Measurements from ENCODE around the gene MYT1.

Gene MYT1

DNA sequence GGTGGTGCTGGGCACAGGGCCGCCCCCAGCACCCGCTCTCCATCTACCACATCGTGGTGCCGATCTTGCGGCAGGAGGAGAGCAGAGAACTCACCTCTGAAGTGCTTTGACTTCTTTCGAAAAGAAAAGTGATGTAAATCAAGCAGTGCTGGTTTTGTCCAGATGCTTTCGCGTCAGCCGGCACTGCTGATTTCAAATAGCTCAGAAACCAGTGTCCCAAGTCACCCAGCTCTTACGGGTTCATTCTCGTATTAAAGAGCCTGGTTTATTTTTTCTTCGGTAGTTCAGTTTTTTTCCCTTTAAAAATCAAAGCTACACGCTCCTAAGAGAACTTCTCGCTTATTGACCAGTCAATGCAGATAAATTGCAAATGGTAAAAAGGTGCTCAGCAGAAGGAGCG, 32.1 kb downstream of the MYT1 start:
- no peaks in the 10 kb centered on the region for H3K36me3 ChIP-seq (ENCODE audit: insufficient read depth, low read length)
- H3K9ac ChIP-seq (ENCODE audit: low read depth, low read length): no peak overlapping the region
- H3K9me3 ChIP-seq (ENCODE audit: control insufficient read depth, insufficient read depth, low read length): no peaks in the 10 kb centered on the region
- H3K4me1 ChIP-seq (ENCODE audit: insufficient read depth, low read length): 0 out of 2 replicates have a peak, but pooled peaks cover 5% of the 10 kb centered on the region

DNA sequence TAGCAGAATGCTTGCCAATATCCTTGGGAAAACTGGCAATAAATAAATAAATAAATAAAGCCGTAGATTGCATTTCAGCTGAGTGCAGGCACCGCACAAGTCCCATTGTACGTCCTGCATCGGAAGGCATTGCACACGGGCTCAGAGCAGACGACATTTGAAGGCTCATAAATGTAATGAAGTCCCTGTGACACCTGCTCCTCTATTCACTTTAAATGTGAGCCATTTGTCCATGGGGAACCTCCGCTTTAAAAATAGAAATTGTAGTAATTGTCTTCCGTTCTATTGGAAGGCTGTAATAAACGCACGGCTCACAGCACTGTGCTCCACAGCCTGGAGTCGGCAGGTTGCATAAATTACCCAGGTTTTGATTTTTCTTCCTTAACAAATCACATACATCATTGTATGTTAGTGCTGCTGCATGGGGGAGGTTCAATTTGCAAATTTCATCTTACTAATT, 32.6 kb downstream of the MYT1 start:
- Histone ChIP-seq H3K9ac (ENCODE audit: low read depth, low read length) (no peak overlapping the region), H3K36me3 (ENCODE audit: insufficient read depth, low read length) (no peaks in the 10 kb centered on the region), H3K4me1 (ENCODE audit: insufficient read depth, low read length) (0 out of 2 replicates have a peak, but pooled peaks cover 3% of the 10 kb centered on the region), H3K9me3 (ENCODE audit: control insufficient read depth, insufficient read depth, low read length) (no peaks in the 10 kb centered on the region)

DNA sequence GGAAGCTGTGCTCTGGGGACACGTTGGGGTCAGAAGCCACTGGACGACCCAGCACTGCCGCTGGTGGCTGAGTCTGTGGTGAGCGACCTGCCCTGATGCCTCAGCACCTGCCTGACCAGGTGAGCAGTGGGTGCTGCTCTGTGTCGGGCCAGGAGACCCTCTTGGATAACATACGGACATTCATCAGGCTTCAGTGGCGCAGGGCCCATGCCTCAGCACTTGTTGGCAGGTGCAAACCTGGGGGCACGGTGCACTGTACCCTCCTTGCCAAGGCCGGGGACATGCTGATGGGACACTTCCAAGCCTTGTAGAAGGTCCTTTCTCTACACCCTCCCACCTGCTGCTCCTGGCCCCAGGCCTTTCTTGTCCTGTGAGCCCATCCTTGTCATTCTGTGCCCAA, 34.1 kb downstream of the MYT1 start:
- H3K9ac ChIP-seq (ENCODE audit: low read depth, low read length): no peak overlapping the region
- H3K9me3 ChIP-seq (ENCODE audit: control insufficient read depth, insufficient read depth, low read length): no peaks in the 10 kb centered on the region
- H3K36me3 ChIP-seq (ENCODE audit: insufficient read depth, low read length): no peaks in the 10 kb centered on the region
- 0 out of 2 replicates have a peak, but pooled peaks cover 6% of the 10 kb centered on the region for H3K4me1 ChIP-seq (ENCODE audit: insufficient read depth, low read length)

DNA sequence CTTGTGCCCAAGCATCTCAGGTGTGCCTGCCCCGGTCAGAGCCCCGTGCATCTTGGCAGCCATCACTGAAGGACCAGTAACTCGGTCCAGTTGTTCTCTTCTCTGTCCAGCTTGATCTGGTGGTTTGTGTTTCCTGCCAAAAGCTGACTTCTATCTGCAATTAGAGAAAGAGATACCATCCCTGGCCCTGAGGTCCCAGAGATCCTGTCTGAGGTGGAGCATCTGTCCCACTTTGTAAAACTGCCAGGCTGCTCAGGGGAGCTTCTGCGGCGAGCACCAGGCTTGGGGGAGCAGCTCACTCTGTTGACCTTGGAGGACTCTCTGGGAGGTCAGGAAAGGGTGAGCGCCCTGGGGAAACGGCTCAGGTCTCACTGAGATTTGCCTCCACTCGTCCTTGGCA, 35.1 kb downstream of the MYT1 start:
- H3K36me3 ChIP-seq (ENCODE audit: insufficient read depth, low read length): no peaks in the 10 kb centered on the region

DNA sequence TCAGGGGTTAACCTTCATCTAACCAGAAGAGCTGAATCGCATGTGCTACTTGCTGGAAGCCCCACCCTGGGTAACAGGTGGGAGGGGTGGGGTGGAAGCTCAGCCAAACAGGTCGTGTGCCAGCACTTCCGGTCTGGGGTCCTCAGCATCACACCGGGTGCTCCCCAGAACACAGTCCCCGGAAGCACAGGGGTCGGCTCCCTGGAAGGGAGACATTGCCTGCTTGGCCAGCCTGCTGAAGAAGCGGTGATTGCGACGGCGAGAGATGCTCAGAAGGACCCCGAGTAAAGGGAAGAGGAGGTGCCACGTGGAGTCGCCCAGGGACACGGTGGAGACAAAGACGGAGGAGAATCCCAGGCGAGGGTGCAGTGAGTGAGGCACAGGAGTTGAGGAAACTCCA, 36.5 kb downstream of the MYT1 start:
- Histone ChIP-seq H3K4me1 (ENCODE audit: insufficient read depth, low read length) (0 out of 2 replicates have a peak, but pooled peaks cover 3% of the 10 kb centered on the region), H3K9ac (ENCODE audit: low read depth, low read length) (no peak overlapping the region), H3K36me3 (ENCODE audit: insufficient read depth, low read length) (no peaks in the 10 kb centered on the region), H3K9me3 (ENCODE audit: control insufficient read depth, insufficient read depth, low read length) (no peaks in the 10 kb centered on the region)

More for the DNA sequence above, 35.1 kb downstream of the MYT1 start:
- Histone ChIP-seq H3K9me3 (ENCODE audit: control insufficient read depth, insufficient read depth, low read length) (no peaks in the 10 kb centered on the region), H3K4me1 (ENCODE audit: insufficient read depth, low read length) (0 out of 2 replicates have a peak, but pooled peaks cover 3% of the 10 kb centered on the region), H3K9ac (ENCODE audit: low read depth, low read length) (no peak overlapping the region)

DNA sequence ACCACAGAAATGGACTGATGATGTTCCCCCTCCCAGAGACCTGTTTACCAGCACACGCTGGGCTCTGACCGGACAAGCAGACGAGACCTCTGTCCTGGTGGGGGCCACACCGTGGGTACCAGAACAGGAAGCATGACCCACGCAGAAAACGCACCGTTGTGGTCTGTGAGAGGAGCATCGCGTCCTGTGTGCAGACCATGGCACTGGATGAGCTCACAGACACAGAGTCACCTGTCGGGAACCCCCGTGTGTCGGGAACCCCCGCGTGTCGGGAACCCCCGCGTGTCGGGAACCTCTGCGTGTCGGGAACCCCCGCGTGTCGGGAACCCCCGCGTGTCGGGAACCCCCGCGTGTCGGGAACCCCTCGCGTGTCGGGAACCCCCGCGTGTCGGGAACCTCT, 37.4 kb downstream of the MYT1 start:
- Histone ChIP-seq H3K9me3 (ENCODE audit: control insufficient read depth, insufficient read depth, low read length) (no peaks in the 10 kb centered on the region), H3K4me1 (ENCODE audit: insufficient read depth, low read length) (0 out of 2 replicates have a peak, but pooled peaks cover 3% of the 10 kb centered on the region), H3K36me3 (ENCODE audit: insufficient read depth, low read length) (no peaks in the 10 kb centered on the region), H3K9ac (ENCODE audit: low read depth, low read length) (no peak overlapping the region)

DNA sequence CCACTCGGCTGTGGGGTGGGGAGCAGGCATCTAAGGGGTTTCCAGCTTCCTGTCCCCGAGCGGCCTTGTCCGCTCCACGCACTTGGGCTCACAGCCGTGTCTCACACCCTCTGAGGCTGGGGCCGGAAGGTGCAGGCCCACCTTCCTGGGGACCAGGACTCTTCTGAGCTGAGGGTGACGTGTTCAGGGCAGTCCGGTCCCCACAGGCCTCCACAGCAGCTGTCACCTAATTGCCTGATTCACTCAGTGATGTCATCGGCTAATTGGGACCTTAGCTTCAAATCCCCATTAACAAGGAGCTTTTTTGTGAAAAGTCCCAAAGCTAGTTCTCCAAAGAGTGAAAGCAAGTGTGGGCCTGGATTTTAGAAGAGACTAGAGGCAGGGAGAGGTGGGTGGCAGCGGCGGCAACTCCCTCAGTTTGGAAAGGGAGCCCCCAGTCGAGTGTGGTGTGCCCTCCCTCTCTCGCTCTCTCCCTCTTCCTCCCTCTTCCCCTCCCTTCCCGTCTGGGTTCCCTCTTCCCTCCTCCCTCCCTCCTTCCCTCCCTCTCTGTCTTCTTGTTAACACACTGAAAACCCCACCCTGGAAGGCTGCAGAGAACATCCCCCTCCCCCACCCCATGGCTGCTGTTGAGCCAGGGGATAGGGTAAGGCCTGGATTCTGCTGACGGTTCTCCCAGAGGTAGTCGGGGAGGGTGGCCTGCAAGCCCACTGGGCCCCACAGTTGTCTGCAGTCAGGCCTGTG, 39.0 kb downstream of the MYT1 start:
- 0 out of 2 replicates have a peak, but pooled peaks cover 3% of the 10 kb centered on the region for H3K4me1 ChIP-seq (ENCODE audit: insufficient read depth, low read length)
- no peak overlapping the region for H3K9ac ChIP-seq (ENCODE audit: low read depth, low read length)
- H3K36me3 ChIP-seq (ENCODE audit: insufficient read depth, low read length): no peaks in the 10 kb centered on the region
- H3K9me3 ChIP-seq (ENCODE audit: control insufficient read depth, insufficient read depth, low read length): no peaks in the 10 kb centered on the region

DNA sequence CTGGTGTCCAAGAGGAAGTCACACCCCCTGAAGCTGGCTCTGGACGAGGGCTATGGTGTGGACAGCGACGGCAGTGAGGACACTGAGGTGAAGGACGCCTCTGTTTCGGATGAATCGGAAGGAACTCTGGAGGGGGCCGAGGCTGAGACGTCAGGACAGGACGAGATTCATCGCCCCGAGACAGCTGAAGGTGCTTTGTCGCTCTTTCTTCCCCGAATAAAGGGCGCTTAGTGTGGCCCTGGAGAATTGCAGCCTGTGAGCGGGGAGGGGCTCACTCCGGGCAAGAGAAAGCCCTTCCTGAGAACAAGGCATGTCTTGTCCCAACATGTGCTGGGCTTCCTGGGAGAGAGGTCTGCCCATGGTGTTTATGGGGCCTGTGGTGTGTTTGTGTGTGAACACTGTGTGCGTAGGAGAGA, 41.4 kb downstream of the MYT1 start:
- Histone ChIP-seq H3K4me1 (ENCODE audit: insufficient read depth, low read length) (0 out of 2 replicates have a peak, but pooled peaks cover 3% of the 10 kb centered on the region), H3K36me3 (ENCODE audit: insufficient read depth, low read length) (no peaks in the 10 kb centered on the region), H3K9me3 (ENCODE audit: control insufficient read depth, insufficient read depth, low read length) (no peaks in the 10 kb centered on the region), H3K9ac (ENCODE audit: low read depth, low read length) (no peak overlapping the region)

DNA sequence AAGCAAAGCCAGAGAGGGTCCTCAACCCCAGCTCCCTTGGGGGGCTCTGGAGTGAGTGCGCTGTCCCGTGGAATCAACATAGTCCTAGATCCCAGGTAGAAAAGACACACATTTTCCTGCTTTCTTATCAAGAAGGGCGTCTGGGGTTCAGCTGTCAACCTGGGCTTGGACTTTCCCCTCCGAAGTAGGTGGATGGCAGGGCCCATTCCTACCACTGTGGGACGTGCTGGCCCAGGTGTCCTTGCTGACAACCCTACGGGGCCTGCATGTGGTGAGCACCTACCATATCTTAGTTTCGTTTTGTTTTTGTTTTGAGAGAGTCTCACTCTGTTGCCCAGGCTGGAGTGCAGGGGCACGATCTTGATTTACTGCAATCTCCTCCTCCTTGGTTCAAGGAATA, 42.4 kb downstream of the MYT1 start:
- Histone ChIP-seq H3K4me1 (ENCODE audit: insufficient read depth, low read length) (0 out of 2 replicates have a peak, but pooled peaks cover 3% of the 10 kb centered on the region), H3K9me3 (ENCODE audit: control insufficient read depth, insufficient read depth, low read length) (no peaks in the 10 kb centered on the region), H3K9ac (ENCODE audit: low read depth, low read length) (no peak overlapping the region), H3K36me3 (ENCODE audit: insufficient read depth, low read length) (no peaks in the 10 kb centered on the region)

DNA sequence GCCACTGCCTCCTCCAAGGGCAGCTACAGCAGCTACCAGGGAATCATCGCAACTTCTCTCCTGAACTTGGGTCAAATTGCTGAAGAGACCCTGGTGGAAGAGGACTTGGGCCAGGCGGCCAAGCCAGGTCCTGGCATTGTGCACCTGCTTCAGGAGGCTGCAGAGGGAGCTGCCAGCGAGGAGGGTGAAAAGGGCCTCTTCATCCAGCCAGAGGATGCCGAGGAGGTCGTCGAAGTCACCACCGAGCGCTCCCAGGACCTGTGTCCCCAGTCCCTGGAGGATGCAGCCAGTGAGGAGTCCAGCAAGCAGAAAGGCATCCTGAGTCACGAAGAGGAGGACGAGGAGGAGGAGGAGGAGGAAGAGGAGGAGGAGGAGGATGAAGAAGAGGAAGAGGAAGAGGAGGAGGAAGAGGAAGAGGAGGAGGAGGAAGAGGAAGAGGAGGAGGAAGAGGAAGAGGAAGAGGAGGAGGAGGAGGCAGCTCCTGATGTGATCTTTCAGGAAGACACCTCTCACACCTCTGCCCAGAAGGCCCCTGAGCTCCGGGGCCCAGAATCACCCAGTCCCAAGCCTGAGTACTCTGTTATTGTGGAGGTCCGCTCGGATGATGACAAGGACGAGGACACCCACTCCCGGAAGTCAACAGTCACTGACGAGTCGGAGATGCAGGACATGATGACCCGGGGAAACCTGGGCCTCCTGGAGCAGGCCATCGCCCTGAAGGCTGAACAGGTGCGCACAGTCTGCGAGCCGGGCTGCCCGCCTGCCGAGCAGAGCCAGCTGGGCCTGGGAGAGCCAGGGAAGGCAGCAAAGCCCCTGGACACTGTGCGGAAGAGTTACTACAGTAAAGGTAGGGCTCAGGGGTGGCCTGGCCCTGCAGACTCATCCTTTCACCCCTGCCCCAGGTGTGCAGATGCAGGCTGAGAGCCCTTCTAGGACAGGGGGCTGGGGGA, 43.7 kb downstream of the MYT1 start:
- Histone ChIP-seq H3K9me3 (ENCODE audit: control insufficient read depth, insufficient read depth, low read length) (no peaks in the 10 kb centered on the region), H3K9ac (ENCODE audit: low read depth, low read length) (no peak overlapping the region), H3K36me3 (ENCODE audit: insufficient read depth, low read length) (no peaks in the 10 kb centered on the region), H3K4me1 (ENCODE audit: insufficient read depth, low read length) (0 out of 2 replicates have a peak, but pooled peaks cover 3% of the 10 kb centered on the region)

DNA sequence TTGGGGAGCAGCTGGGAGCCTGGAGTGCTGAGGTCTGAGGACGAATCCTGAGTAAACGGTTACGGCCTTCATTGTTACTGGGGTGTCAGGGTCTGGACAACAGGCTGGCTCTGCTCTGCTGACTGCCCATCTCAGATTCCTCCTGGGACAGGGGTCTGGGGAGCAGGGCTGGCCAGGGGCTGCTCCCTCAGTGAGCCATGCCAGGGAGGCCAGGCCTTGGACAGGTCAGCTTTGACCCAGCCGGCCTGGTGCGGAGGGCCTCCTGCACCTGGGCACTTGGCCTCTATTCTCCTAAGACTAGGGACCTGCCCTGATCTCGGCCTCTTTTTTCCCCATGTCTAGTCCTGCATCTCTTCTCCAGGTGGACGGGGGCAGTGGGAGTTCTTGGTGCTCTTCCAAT, 44.9 kb downstream of the MYT1 start:
- no peak overlapping the region for H3K9ac ChIP-seq (ENCODE audit: low read depth, low read length)
- no peaks in the 10 kb centered on the region for H3K36me3 ChIP-seq (ENCODE audit: insufficient read depth, low read length)
- no peaks in the 10 kb centered on the region for H3K4me1 ChIP-seq (ENCODE audit: insufficient read depth, low read length)

DNA sequence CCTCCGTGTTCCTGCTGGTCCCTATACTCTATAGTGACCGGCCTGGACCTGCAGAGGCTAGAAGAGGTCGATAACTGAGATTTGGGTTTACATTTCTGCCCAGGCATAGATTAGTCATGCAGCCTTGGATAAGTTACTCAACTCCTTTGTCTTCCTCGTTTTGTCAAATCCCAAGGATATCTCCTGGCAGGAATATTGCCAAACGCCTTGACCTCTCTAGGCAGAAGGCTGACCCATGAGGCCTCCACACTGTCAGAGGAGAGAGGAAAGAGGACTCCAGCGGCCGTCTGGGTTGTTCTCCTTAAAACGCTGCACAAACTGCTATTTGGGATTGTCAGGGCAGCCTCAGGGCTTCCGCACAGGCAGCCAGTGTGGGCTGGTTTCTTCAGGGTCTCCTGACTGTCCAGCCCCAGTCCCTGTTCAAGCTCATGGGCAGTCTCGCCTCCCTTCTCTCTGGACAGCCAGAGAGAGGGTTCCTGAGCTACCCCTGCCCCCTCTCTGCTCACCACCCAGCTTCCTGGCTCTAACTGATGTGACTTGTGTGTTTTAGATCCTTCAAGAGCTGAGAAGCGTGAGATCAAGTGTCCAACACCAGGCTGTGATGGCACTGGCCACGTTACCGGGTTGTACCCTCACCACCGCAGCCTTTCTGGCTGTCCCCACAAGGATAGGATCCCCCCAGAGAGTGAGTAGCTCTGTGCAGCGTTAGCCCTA, 46.6 kb downstream of the MYT1 start:
- H3K9ac ChIP-seq (ENCODE audit: low read depth, low read length): no peak overlapping the region
- no peaks in the 10 kb centered on the region for H3K9me3 ChIP-seq (ENCODE audit: control insufficient read depth, insufficient read depth, low read length)
- no peaks in the 10 kb centered on the region for H3K4me1 ChIP-seq (ENCODE audit: insufficient read depth, low read length)
- no peaks in the 10 kb centered on the region for H3K36me3 ChIP-seq (ENCODE audit: insufficient read depth, low read length)

More for the DNA sequence above, 44.9 kb downstream of the MYT1 start:
- no peaks in the 10 kb centered on the region for H3K9me3 ChIP-seq (ENCODE audit: control insufficient read depth, insufficient read depth, low read length)

DNA sequence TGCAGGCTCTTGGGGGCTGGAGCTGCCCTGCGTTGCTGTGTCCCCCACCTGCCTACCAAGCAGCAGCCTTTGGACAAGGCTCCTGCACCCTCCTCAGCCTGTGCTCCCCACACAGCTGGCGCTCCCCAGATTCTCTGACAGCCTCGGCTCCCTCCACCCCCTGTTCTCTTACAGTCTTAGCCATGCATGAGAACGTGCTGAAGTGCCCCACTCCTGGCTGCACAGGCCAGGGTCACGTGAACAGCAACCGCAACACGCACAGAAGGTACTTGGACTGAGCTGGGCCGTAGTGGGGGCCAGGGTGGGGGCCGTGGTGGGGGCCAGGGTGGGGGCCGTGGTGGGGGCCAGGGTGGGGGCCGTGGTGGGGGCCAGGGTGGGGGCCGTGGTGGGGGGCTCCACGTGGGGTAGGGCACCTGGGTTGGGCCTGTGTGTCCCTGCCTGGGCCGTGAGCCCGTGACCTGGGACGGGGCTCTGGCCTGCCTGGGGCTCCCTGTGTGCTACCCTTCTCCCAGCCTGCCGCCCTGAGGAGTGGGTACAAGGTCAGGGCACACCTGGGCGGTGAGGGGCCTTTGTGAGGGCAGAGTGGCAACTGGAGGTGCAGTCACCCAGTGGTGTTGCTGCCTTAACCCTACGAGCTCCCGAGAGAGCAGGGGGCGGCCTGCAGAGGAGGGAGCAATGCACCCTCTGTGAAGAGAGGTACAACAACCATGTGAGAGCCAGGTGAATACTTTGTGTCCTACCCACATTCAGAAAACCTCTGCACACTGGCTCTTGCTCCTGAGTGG, 47.8 kb downstream of the MYT1 start:
- Histone ChIP-seq H3K9ac (ENCODE audit: low read depth, low read length) (no peak overlapping the region), H3K4me1 (ENCODE audit: insufficient read depth, low read length) (no peaks in the 10 kb centered on the region)

More for the DNA sequence above, 47.8 kb downstream of the MYT1 start:
- H3K36me3 ChIP-seq (ENCODE audit: insufficient read depth, low read length): no peaks in the 10 kb centered on the region
- H3K9me3 ChIP-seq (ENCODE audit: control insufficient read depth, insufficient read depth, low read length): no peaks in the 10 kb centered on the region

Data from ES-I3 (cell line).